IMR-90 (cell line): ENCODE data around the gene FAM89A. TPM values are rescaled to one million over a fixed set of nuclear protein-coding genes. Genes with fewer than 3 reads are reported as not detected.

Source experiments
- ATAC-seq: fragments of 200-7000 bp; cut with Tn5 transposase; 2 replicates; pipeline ENCODE4 v1.9.1; 2020; ENCODE audit warnings: low read depth, mild to moderate bottlenecking, moderate library complexity
- BruUV-seq: library from RNA; stranded (reverse); fragments of 400-500 nt; replicated peaks from 2 replicates; lab custom pipeline; 2021; lab: Mats Ljungman, UMichigan
- CTCF ChIA-PET: fragments of 300-600 bp; formaldehyde crosslinking; extraction: SDS; loops from one replicate; lab custom pipeline; 2021; ENCODE audit warnings: antibody characterized with exemption; lab: Yijun Ruan, JAX
- POLR2A ChIA-PET: fragments of 300-600 bp; sonication (Branson Sonifier 250); formaldehyde crosslinking; loops from one replicate; lab custom pipeline; 2022; ENCODE audit warnings: antibody characterized with exemption; ENCODE audit not compliant: unreplicated experiment; lab: Charles Lee
- DNase-seq: peaks from one replicate; pipeline ENCODE4 v3.0.0; 2013
- H2AFZ ChIP-seq: replicated peaks from 2 replicates; pipeline ENCODE3; 2013; ENCODE audit warnings: low read length, mild to moderate bottlenecking; ENCODE audit not compliant: poor library complexity
- H2AK5ac ChIP-seq: 2 replicates; pipeline ENCODE4 v1.6.1; 2013; ENCODE audit warnings: low read depth, low read length, inconsistent platforms
- H2AK9ac ChIP-seq: replicated peaks from 2 replicates; pipeline ENCODE3; 2013; ENCODE audit warnings: mild to moderate bottlenecking, low read depth, low read length, moderate library complexity; ENCODE audit not compliant: poor library complexity
- H2BK120ac ChIP-seq: 2 replicates; pipeline ENCODE4 v1.6.1; 2013; ENCODE audit warnings: low read depth, low read length, inconsistent platforms
- H2BK15ac ChIP-seq: 3 replicates; pipeline ENCODE4 v1.6.1; 2013; ENCODE audit warnings: low read depth, low read length, inconsistent platforms
- H2BK20ac ChIP-seq: 2 replicates; pipeline ENCODE4 v1.6.1; 2013; ENCODE audit warnings: low read depth, mild to moderate bottlenecking, inconsistent platforms, low read length, moderate library complexity
- H2BK5ac ChIP-seq: 2 replicates; pipeline ENCODE4 v1.6.1; 2013; ENCODE audit warnings: mild to moderate bottlenecking, low read depth, low read length, inconsistent platforms; ENCODE audit not compliant: poor library complexity, severe bottlenecking
- H3K14ac ChIP-seq: replicated peaks from 2 replicates; pipeline ENCODE4 v1.6.1; 2013; ENCODE audit warnings: low read depth, low read length, inconsistent platforms
- H3K18ac ChIP-seq: 2 replicates; pipeline ENCODE4 v1.6.1; 2013; ENCODE audit warnings: low read depth, low read length, control low read depth
- H3K23ac ChIP-seq: 2 replicates; pipeline ENCODE4 v1.6.1; 2013; ENCODE audit warnings: low read depth, low read length, inconsistent platforms
- H3K27ac ChIP-seq: 2 replicates; pipeline ENCODE4 v1.5.1; 2013; ENCODE audit warnings: mild to moderate bottlenecking, control low read depth, low read length; ENCODE audit not compliant: insufficient read depth
- H3K27me3 ChIP-seq: 2 replicates; pipeline ENCODE4 v1.6.1; 2013; ENCODE audit warnings: low read length; ENCODE audit not compliant: control insufficient read depth, insufficient read depth
- H3K36me3 ChIP-seq: 2 replicates; pipeline ENCODE4 v1.6.1; 2013; ENCODE audit warnings: low read length, mixed read lengths; ENCODE audit not compliant: control insufficient read depth, insufficient read depth
- H3K4ac ChIP-seq: 2 replicates; pipeline ENCODE4 v1.6.1; 2013; ENCODE audit warnings: low read depth, low read length, inconsistent platforms
- H3K4me1 ChIP-seq: 2 replicates; pipeline ENCODE4 v1.6.1; 2013; ENCODE audit warnings: low read length, mixed read lengths; ENCODE audit not compliant: control insufficient read depth, insufficient read depth
- H3K4me2 ChIP-seq: 2 replicates; pipeline ENCODE4 v1.6.1; 2013; ENCODE audit warnings: low read depth, mild to moderate bottlenecking, control low read depth, low read length, moderate library complexity
- H3K4me3 ChIP-seq: 2 replicates; pipeline ENCODE4 v1.5.1; 2013; ENCODE audit warnings: low read depth, mild to moderate bottlenecking, control low read depth, low read length, moderate library complexity; ENCODE audit not compliant: insufficient read depth
- H3K56ac ChIP-seq: 2 replicates; pipeline ENCODE4 v1.6.1; 2013; ENCODE audit warnings: low read length, inconsistent platforms; ENCODE audit not compliant: insufficient read depth; ENCODE audit errors: extremely low read depth
- H3K79me1 ChIP-seq, 2 experiments: 2 replicates each; pipeline ENCODE4 v1.6.1; 2013; ENCODE audit warnings: low read length in 2 of 2, inconsistent platforms in 1 of 2, low read depth in 1 of 2
- H3K9ac ChIP-seq: 2 replicates; pipeline ENCODE4 v1.6.1; 2013; ENCODE audit warnings: low read depth, low read length, control low read depth
- H3K9me1 ChIP-seq: 2 replicates; pipeline ENCODE4 v1.6.1; 2013; ENCODE audit warnings: low read length, inconsistent platforms; ENCODE audit not compliant: insufficient read depth
- H3K9me3 ChIP-seq: 2 replicates; pipeline ENCODE4 v1.6.1; 2013; ENCODE audit warnings: low read length; ENCODE audit not compliant: control insufficient read depth, insufficient read depth
- H4K20me1 ChIP-seq: 2 replicates; pipeline ENCODE4 v1.6.1; 2013; ENCODE audit warnings: low read length, inconsistent platforms; ENCODE audit not compliant: insufficient read depth
- H4K5ac ChIP-seq: 2 replicates; pipeline ENCODE4 v1.6.1; 2013; ENCODE audit warnings: mild to moderate bottlenecking, low read depth, low read length, control low read depth
- H4K8ac ChIP-seq, 2 experiments: 2 replicates each; pipeline ENCODE4 v1.6.1; 2013; ENCODE audit warnings: low read depth in 2 of 2, low read length in 2 of 2, control low read depth in 1 of 2, inconsistent platforms in 1 of 2
- H4K91ac ChIP-seq: 2 replicates; pipeline ENCODE4 v1.6.1; 2013; ENCODE audit warnings: low read depth, low read length, inconsistent platforms; ENCODE audit not compliant: insufficient read depth
- BHLHE40 ChIP-seq: fragments of 150-350 bp; IDR thresholded peaks from 2 replicates; pipeline ENCODE4 v1.6.1; 2016; ENCODE audit warnings: mild to moderate bottlenecking, low read depth, low read length
- CEBPB ChIP-seq: IDR thresholded peaks from 2 replicates; pipeline ENCODE4 v1.6.1; 2012; ENCODE audit warnings: low read depth, low read length, improper control_type of control experiment
- ELK1 ChIP-seq: fragments of 150-350 bp; IDR thresholded peaks from 2 replicates; pipeline ENCODE4 v1.6.1; 2016; ENCODE audit warnings: low read depth, mild to moderate bottlenecking, low read length, moderate library complexity, borderline replicate concordance
- FOS ChIP-seq: fragments of 150-350 bp; IDR thresholded peaks from 2 replicates; pipeline ENCODE4 v1.6.1; 2016; ENCODE audit warnings: low read depth, low read length
- MAFK ChIP-seq: IDR thresholded peaks from 2 replicates; pipeline ENCODE4 v1.6.1; 2012; ENCODE audit warnings: low read depth, low read length, improper control_type of control experiment
- MAZ ChIP-seq: IDR thresholded peaks from 2 replicates; pipeline ENCODE4 v1.6.1; 2012; ENCODE audit warnings: low read depth, mild to moderate bottlenecking, low read length, improper control_type of control experiment, moderate library complexity, borderline replicate concordance
- MXI1 ChIP-seq: IDR thresholded peaks from 2 replicates; pipeline ENCODE4 v1.6.1; 2012; ENCODE audit warnings: low read depth, mild to moderate bottlenecking, low read length, moderate library complexity, borderline replicate concordance
- NFE2L2 ChIP-seq: fragments of 150-350 bp; IDR thresholded peaks from 2 replicates; pipeline ENCODE4 v1.6.1; 2016; ENCODE audit warnings: low read depth, mild to moderate bottlenecking, low read length
- POLR2A ChIP-seq: IDR thresholded peaks from 2 replicates; pipeline ENCODE4 v1.6.1; 2012; ENCODE audit warnings: mild to moderate bottlenecking, low read depth, low read length
- RAD21 ChIP-seq: IDR thresholded peaks from 2 replicates; pipeline ENCODE4 v1.6.1; 2012; ENCODE audit warnings: low read length, improper control_type of control experiment
- RCOR1 ChIP-seq: IDR thresholded peaks from 2 replicates; pipeline ENCODE4 v1.6.1; 2012; ENCODE audit warnings: mild to moderate bottlenecking, low read length, improper control_type of control experiment; ENCODE audit not compliant: insufficient replicate concordance
- RFX5 ChIP-seq: IDR thresholded peaks from 2 replicates; pipeline ENCODE4 v1.8.0; 2012; ENCODE audit warnings: low read depth, mild to moderate bottlenecking, low read length, moderate library complexity
- SMC3 ChIP-seq: fragments of 150-350 bp; IDR thresholded peaks from 2 replicates; pipeline ENCODE4 v1.6.1; 2016; ENCODE audit warnings: low read depth, mild to moderate bottlenecking, antibody characterized with exemption, low read length, moderate library complexity
- USF2 ChIP-seq: fragments of 150-350 bp; IDR thresholded peaks from 2 replicates; pipeline ENCODE4 v1.6.1; 2017; ENCODE audit warnings: mild to moderate bottlenecking, antibody characterized with exemption, low read length, low read depth
- WGBS, 2 experiments: methylation state at CpG; one replicate each; pipeline versions ENCODE4 v1.1.5 to v1.1.7; 2013; ENCODE audit warnings: missing lambda C conversion rate in 2 of 2; ENCODE audit not compliant: insufficient read length in 1 of 2; ENCODE audit errors: extremely low coverage in 2 of 2; 5-methylcytosine and 5-hydroxymethylcytosine counted together
- dilution Hi-C: fragments of 300-500 bp; cut with HindIII; formaldehyde crosslinking; loops from one replicate; pipeline ENCODE4 v1.14.3; 2018; ENCODE audit warnings: low sequenced_read_pairs; ENCODE audit not compliant: unreplicated experiment
- in situ Hi-C: fragments of 300-500 bp; cut with MboI; formaldehyde crosslinking; loops from 3 replicates; pipeline ENCODE4 v1.14.3; 2019; ENCODE audit warnings: low sequenced_read_pairs, inconsistent platforms, mixed read lengths
- intact Hi-C: fragments of 100-400 bp; cut with micrococcal nuclease; formaldehyde crosslinking; loops from 2 replicates; pipeline ENCODE4 v1.10.0; 2022
- polyA plus RNA-seq, 3 experiments: library from polyadenylated mRNA; depleted of rRNA; stranded (reverse); fragments of >200 nt; gene quantifications; 2 replicates each; pipeline ENCODE4 v1.2.3, GENCODE V29; 2012; ENCODE audit warnings: low replicate concordance in 1 of 3
- total RNA-seq: library from RNA; depleted of rRNA; stranded (reverse); fragments of >200 nt; gene quantifications from 2 replicates; pipeline ENCODE4 v1.2.3, GENCODE V29; 2012
- TF ChIP-seq, protein P1 (sequence below): conservative IDR thresholded peaks from 2 replicates; pipeline ENCODE4 v1.5.1; 2012; ENCODE audit warnings: mild to moderate bottlenecking, low read depth, low read length, improper control_type of control experiment

The FAM89A gene
- total and polyA plus RNA-seq, 2 of the 4 experiments (the other 2 are of a cell fraction), result 6.8 to 8.1 TPM

GRCh38 chr1:231027136-231027925 lies 12.7 kb downstream of the FAM89A start:
- Histone ChIP-seq H3K4ac (no peak overlapping the region), H2AFZ (no peak overlapping the region), H3K27me3 (no peaks in the 10 kb centered on the region), H4K20me1 (no peaks in the 10 kb centered on the region; the same call in 1 of the 2 replicates), H3K4me2 (no peak overlapping the region), H3K36me3 (no peaks in the 10 kb centered on the region; the same call in 1 of the 2 replicates), H4K8ac (no peak overlapping the region), H2BK120ac (no peak overlapping the region), H3K79me1 (peaks cover 0 to 5% of the 10 kb centered on the region in 2 experiments; a peak in 1 of 4 replicates), H3K4me1 (no peaks in the 10 kb centered on the region; the same call in 1 of the 2 replicates), H3K9me1 (peaks cover 6% of the 10 kb centered on the region; the same call in 1 of the 2 replicates), H4K91ac (no peak overlapping the region), H3K56ac (no peak overlapping the region), H3K23ac (no peak overlapping the region), H2BK20ac (no peak overlapping the region), H2BK5ac (no peak overlapping the region), H3K18ac (no peak overlapping the region), H3K27ac (no peak overlapping the region), H3K9ac (no peak overlapping the region), H4K5ac (no peak overlapping the region), H2AK5ac (no peak overlapping the region), H3K4me3 (no peak overlapping the region), H2AK9ac (no peak overlapping the region), H3K9me3 (no peaks in the 10 kb centered on the region), H2BK15ac (no peak overlapping the region), H3K14ac (no peak overlapping the region)
- dilution Hi-C loops, result no loop called here
- POLR2A ChIA-PET, result no interaction called here
- intact Hi-C loops, result no loop called here
- DNase-seq, result no peak
- in situ Hi-C loops, result no loop called here
- BruUV-seq, result no TSS peak
- WGBS, 2 experiments, result 100% methylated on average over 8 of the region's 23 CpGs; no CpG with 5 or more reads in 1 of the 2 experiments
- CTCF ChIA-PET, result no interaction called here
- no peak for ATAC-seq
- no peak for TF ChIP-seq RFX5
- TF ChIP-seq MXI1, result no peak
- TF ChIP-seq MAZ, result no peak
- TF ChIP-seq FOS, result no peak
- no peak for TF ChIP-seq RCOR1
- no peak for TF ChIP-seq MAFK
- TF ChIP-seq, protein P1, sequence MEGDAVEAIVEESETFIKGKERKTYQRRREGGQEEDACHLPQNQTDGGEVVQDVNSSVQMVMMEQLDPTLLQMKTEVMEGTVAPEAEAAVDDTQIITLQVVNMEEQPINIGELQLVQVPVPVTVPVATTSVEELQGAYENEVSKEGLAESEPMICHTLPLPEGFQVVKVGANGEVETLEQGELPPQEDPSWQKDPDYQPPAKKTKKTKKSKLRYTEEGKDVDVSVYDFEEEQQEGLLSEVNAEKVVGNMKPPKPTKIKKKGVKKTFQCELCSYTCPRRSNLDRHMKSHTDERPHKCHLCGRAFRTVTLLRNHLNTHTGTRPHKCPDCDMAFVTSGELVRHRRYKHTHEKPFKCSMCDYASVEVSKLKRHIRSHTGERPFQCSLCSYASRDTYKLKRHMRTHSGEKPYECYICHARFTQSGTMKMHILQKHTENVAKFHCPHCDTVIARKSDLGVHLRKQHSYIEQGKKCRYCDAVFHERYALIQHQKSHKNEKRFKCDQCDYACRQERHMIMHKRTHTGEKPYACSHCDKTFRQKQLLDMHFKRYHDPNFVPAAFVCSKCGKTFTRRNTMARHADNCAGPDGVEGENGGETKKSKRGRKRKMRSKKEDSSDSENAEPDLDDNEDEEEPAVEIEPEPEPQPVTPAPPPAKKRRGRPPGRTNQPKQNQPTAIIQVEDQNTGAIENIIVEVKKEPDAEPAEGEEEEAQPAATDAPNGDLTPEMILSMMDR, result no peak
- TF ChIP-seq BHLHE40, result no peak
- no peak for TF ChIP-seq SMC3
- TF ChIP-seq RAD21, result no peak
- TF ChIP-seq USF2, result no peak
- TF ChIP-seq ELK1, result no peak
- no peak for TF ChIP-seq NFE2L2
- no peak for TF ChIP-seq POLR2A
- TF ChIP-seq CEBPB, result no peak
